Natural killer cell (primary cell): ENCODE measurements around the gene MYO7B. TPM values are rescaled to one million over a fixed set of nuclear protein-coding genes. Genes with fewer than 3 reads are reported as not detected.

Source experiments
- ATAC-seq, 3 donors: fragments of 150-1000 bp in 2 of 3; fragments of 200-7000 bp in 1 of 3; cut with Tn5 transposase; 1 replicate in 1 of 3; 2 replicates in 2 of 3; pipeline ENCODE4 v1.10.0; 2021; ENCODE audit warnings: mild to moderate bottlenecking in 2 of 3, moderate library complexity in 2 of 3
- DNase-seq, 2 donors: peaks; one replicate each; pipeline versions ENCODE4 v3.0.0 to v3.0.0-alpha.2; 2013 to 2021; ENCODE audit warnings: mixed read lengths in 1 of 2
- H3K27ac ChIP-seq: one replicate; pipeline ENCODE4 v1.5.1; 2013; ENCODE audit warnings: mild to moderate bottlenecking, low read length
- H3K27me3 ChIP-seq: one replicate; pipeline ENCODE4 v1.6.1; 2013; ENCODE audit warnings: low read length; ENCODE audit not compliant: control insufficient read depth, insufficient read depth
- H3K36me3 ChIP-seq: one replicate; pipeline ENCODE4 v1.6.1; 2013; ENCODE audit warnings: low read length; ENCODE audit not compliant: control insufficient read depth, insufficient read depth
- H3K4me1 ChIP-seq: one replicate; pipeline ENCODE4 v1.6.1; 2013; ENCODE audit warnings: low read length; ENCODE audit not compliant: control insufficient read depth, insufficient read depth
- H3K4me3 ChIP-seq: one replicate; pipeline ENCODE4 v1.5.1; 2013; ENCODE audit warnings: low read length
- H3K9me3 ChIP-seq: one replicate; pipeline ENCODE4 v1.6.1; 2013; ENCODE audit warnings: low read length; ENCODE audit not compliant: control insufficient read depth, insufficient read depth
- H3K27ac Mint-ChIP-seq, 2 donors: one replicate each; pipeline ENCODE4 v1.8.0; 2022; ENCODE audit warnings: mild to moderate bottlenecking in 2 of 2, mixed read lengths in 2 of 2, moderate library complexity in 1 of 2
- H3K27me3 Mint-ChIP-seq, 2 donors: one replicate each; pipeline ENCODE4 v1.8.0; 2022; ENCODE audit warnings: low read depth in 2 of 2, mixed read lengths in 2 of 2
- H3K36me3 Mint-ChIP-seq: one replicate; pipeline ENCODE4 v1.8.0; 2022; ENCODE audit warnings: mixed read lengths
- H3K4me1 Mint-ChIP-seq, 2 donors: one replicate each; pipeline ENCODE4 v1.8.0; 2022; ENCODE audit warnings: mixed read lengths in 2 of 2
- H3K4me3 Mint-ChIP-seq: one replicate; pipeline ENCODE4 v1.8.0; 2022; ENCODE audit warnings: mild to moderate bottlenecking, moderate library complexity, mixed read lengths
- H3K9me3 Mint-ChIP-seq, 2 donors: one replicate each; pipeline ENCODE4 v1.8.0; 2022; ENCODE audit warnings: mixed read lengths in 2 of 2
- CTCF ChIP-seq: fragments of 200-600 bp; IDR thresholded peaks from one replicate; pipeline ENCODE4 v1.8.0; 2022; ENCODE audit warnings: antibody characterized with exemption
- WGBS: methylation state at CpG from one replicate; pipeline ENCODE4 v1.1.7; 2013; ENCODE audit warnings: missing lambda C conversion rate; ENCODE audit not compliant: insufficient coverage; 5-methylcytosine and 5-hydroxymethylcytosine counted together
- intact Hi-C: fragments of 100-400 bp; cut with micrococcal nuclease; formaldehyde crosslinking; loops from one replicate; pipeline ENCODE4 v1.14.2; 2022
- total RNA-seq, 4 donors: library from RNA; stranded (reverse); fragments of 120-200 nt in 1 of 4; gene quantifications; one replicate each; pipeline versions ENCODE4 v1.2.3 to v1.2.4, GENCODE V29; 2013 to 2022

The MYO7B gene
- total RNA-seq, 3 donors from 2014 or later (not counting 1 experiment from before 2014, with no cell fraction given): 0.14 to 0.45 (median 0.25) TPM

- peaks cover 13% of the 10 kb centered on the region in 2 donors for H3K27me3 Mint-ChIP-seq
- H3K4me3 Mint-ChIP-seq: no peak overlapping the region
- H3K27ac Mint-ChIP-seq: no peak overlapping the region
- no peak for ATAC-seq
- no peaks in the 10 kb centered on the region for H3K36me3 Mint-ChIP-seq
- no peaks in the 10 kb centered on the region for H3K27me3 ChIP-seq
- WGBS: 24% methylated on average over 3 of the region's 3 CpGs
- no peaks in the 10 kb centered on the region for H3K9me3 ChIP-seq
- H3K4me1 ChIP-seq: peaks cover 5% of the 10 kb centered on the region
- peaks cover 5 to 7% of the 10 kb centered on the region in 2 donors for H3K4me1 Mint-ChIP-seq
- no peak overlapping the region for H3K4me3 ChIP-seq
- DNase-seq: no peak
- no peak for TF ChIP-seq CTCF
- intact Hi-C loops: no loop called here
- H3K27ac ChIP-seq: no peak overlapping the region
- no peaks in the 10 kb centered on the region for H3K9me3 Mint-ChIP-seq
- H3K36me3 ChIP-seq: no peaks in the 10 kb centered on the region
Observed at GRCh38 chr2:127620866-127621265, 85.4 kb downstream of the MYO7B start.

DNA sequence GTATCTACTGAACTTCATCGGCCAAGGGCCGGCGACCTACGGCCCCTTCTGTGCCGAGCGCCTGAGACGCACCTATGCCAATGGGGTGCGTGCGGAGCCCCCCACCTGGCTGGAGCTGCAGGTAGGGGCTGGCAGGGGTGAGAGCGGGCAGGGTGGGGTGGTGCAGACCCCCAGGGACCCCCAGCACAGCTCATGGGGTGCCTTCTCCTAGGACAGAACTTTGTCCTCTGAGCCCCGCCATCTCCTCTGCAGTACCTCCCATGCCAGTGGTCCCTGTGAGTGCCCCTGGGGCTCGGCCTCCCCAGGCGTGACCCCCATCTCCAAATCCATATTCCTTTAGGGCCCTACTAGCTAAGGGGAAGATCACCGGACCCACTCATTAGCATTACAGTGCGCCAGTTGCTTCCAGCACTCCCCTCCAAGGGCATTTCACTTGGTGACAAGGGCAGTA lies 86.5 kb downstream of the MYO7B start:
- Histone ChIP-seq H3K4me1 (peaks cover 5% of the 10 kb centered on the region), H3K9me3 (no peaks in the 10 kb centered on the region), H3K36me3 (no peaks in the 10 kb centered on the region), H3K27me3 (no peaks in the 10 kb centered on the region), H3K4me3 (no peak overlapping the region), H3K27ac (no peak overlapping the region)
- H3K27ac Mint-ChIP-seq: no peak overlapping the region
- H3K36me3 Mint-ChIP-seq: no peaks in the 10 kb centered on the region
- H3K4me3 Mint-ChIP-seq: no peak overlapping the region
- H3K4me1 Mint-ChIP-seq: no peaks in the 10 kb centered on the region
- WGBS: 97% methylated on average over 14 of the region's 15 CpGs
- H3K9me3 Mint-ChIP-seq: no peaks in the 10 kb centered on the region
- intact Hi-C loops: no loop called here
- no peak for DNase-seq
- ATAC-seq: no peak
- no peak for TF ChIP-seq CTCF
- H3K27me3 Mint-ChIP-seq: peaks cover 2 to 14% of the 10 kb centered on the region in 2 donors

GRCh38 chr2:127622561-127623387 lies 87.3 kb downstream of the MYO7B start:
- Mint-ChIP-seq H3K27me3 (peaks cover 0 to 12% of the 10 kb centered on the region in 2 donors), H3K27ac (no peak overlapping the region), H3K4me3 (no peak overlapping the region), H3K36me3 (no peaks in the 10 kb centered on the region), H3K4me1 (no peaks in the 10 kb centered on the region), H3K9me3 (no peaks in the 10 kb centered on the region)
- DNase-seq: no peak
- Histone ChIP-seq H3K27ac (no peak overlapping the region), H3K9me3 (no peaks in the 10 kb centered on the region), H3K4me3 (no peak overlapping the region), H3K27me3 (no peaks in the 10 kb centered on the region), H3K36me3 (no peaks in the 10 kb centered on the region), H3K4me1 (peaks cover 5% of the 10 kb centered on the region)
- 91% methylated on average over 21 of the region's 21 CpGs for WGBS
- no peak for TF ChIP-seq CTCF
- intact Hi-C loops: no loop called here
- no peak for ATAC-seq
